ENCODE measurements around the gene COG1.

COG1 gene

DNA sequence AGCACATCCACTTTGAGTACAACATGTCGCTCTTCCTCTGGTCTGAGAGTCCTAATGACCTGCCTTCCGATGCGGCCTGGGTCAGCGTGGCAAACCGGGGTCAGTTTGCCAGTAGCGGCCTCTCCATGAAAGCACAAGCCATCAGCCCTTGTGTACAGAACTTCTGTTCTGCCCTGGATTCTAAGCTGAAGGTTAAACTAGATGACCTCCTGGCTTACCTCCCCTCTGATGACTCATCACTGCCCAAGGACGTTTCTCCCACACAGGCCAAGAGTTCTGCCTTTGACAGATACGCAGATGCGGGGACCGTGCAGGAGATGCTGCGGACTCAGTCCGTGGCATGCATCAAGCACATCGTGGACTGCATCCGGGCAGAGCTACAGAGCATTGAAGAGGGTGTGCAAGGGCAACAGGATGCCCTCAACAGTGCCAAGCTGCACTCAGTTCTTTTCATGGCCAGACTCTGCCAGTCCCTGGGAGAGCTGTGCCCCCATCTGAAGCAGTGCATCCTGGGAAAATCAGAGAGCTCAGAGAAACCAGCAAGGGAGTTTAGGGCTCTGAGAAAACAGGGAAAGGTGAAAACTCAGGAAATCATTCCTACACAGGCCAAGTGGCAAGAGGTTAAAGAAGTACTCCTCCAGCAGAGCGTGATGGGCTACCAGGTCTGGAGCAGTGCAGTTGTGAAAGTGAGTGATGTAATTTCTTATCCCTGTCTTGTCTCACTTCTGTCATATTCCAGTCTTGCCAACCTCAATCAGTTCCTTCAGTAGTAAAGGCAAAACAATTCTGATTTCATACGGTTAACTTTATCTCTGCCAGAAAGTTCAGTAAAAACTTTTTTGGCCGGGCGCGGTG is 8.6 kb downstream of the COG1 start:
- DNase-seq: no peak

DNA sequence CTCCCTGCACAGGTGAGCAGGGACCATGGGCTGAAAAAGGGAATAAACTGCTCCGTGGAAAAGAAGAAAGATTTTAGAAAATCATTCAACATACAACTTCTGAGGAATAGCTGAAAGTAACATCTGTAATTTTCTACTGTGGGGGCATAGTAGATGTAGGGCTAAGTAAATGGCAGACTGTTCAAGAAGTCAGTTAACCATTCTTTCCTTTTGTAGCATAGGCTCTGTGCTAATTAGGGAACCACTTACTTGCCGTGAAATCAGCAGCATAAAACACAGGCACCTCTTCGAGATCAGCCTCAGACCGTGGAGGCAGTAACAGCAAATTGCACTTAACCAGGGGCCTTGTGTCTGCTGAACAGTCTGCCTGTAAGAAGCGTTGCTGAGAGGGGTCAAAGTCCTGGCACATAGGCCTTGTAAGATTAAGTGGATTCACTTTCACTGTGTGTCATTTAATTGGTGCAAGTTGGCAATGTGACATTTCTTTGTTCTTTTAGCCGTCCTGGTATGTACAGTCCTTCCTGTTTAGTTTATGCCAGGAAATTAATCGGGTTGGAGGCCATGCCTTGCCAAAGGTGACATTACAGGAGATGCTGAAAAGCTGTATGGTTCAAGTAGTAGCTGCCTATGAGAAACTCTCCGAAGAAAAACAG is 10.4 kb downstream of the COG1 start:
- DNase-seq: no peak

DNA sequence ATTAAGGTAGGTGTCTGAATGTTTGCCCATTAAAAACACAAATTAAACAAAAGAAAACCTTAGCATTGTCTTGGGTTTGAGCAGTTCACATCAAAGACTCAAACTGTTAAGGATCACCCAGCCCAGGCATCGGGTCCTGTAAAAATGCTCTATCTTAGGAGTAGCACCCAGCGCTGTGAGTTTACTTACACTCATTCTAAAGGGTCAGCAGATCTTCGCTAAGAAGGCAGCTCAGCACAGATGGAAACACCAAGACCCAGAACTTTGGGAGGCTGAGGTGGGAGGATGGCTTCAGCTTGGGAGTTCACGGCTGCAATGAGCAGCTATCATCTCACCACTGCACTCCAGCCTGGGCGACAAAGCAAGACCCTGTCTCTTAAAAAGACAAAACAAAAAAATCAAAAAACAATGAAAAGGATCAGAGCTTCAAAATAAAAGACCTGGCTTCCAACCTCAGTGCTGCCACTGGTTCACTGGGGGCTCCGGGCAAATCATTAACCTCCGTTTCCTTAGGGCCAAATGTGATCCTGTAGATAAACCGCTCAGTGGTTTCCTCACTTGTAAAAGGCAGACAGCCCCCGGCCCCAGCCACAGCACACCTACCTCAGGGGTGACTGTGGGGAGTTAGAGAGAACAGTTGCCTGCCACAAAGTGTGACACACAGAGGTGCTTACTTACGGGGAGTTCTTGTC is 11.1 kb downstream of the COG1 start:
- no peak for DNase-seq

DNA sequence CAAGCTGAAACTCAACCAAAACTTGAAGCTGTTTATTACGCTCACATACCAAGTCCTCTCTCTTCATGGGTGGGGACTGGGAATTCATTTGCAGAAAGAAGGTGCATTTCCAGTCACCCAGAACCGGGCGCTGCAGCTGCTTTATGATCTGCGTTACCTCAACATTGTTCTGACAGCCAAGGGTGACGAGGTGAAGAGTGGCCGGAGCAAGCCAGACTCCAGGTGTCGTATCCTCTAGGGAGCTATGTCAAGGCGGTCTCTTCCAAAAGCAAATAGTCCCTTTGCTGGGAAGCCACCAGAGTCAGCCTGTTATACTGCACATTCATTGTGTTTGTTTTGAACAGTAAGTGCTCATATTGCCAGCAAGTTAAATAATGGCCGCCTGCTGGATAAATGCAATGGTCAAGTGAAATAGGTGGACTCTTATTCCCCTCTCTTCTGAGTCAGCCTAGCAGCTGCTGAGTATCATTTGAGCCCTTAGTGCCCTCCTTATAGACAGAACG is 12.7 kb downstream of the COG1 start:
- DNase-seq: peak; percentile 95

DNA sequence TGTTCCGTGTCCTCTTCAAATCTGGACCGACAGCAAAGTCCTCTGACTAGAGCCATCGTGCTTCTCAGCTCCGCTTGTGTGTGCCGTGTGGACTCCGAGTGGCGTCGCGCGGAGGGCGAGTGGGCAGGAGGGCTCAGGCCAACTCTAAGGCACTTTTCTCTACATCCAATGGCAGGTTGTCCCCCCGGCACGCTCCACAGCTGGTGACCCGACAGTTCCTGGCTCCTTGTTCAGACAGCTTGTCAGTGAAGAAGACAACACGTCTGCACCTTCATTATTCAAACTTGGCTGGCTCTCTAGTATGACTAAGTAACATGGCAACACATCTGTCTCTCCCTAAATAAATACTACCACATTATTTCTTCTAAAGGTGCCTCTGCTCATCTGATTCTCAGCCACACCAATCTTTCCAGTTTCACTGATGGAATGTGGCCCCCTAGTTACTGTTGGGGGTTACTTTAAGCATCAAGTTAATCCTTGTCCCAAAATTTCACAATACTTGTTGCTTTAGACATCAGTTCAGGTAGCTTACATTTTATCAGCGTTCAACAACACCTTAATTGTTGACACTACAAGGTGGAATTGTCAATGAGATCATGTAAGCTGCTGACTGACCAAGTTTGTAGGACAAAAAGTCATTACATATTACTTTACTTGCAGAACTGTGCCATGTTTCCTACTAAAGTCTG is 15.4 kb downstream of the COG1 start:
- DNase-seq: no peak

DNA sequence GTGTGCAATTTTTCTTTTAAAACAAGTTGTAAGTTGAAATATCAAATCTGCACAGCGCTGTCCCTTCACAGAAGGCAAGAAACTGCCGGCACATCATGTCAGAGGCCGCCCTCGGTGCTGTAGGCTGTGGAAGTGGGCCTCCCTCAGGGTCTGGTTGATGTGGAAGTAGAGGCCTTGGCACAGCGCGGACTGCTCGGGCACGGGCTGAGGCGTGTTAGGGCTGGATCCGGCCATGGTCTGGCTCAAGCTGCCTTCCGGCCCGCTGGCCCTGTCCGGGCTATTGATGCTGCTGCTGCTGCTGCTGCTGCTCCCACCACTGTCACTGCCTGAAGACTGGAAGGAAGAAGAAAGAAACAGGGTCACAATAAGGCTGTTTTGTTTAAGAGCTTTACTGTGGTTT is 16.6 kb downstream of the COG1 start:
- no peak for DNase-seq

DNA sequence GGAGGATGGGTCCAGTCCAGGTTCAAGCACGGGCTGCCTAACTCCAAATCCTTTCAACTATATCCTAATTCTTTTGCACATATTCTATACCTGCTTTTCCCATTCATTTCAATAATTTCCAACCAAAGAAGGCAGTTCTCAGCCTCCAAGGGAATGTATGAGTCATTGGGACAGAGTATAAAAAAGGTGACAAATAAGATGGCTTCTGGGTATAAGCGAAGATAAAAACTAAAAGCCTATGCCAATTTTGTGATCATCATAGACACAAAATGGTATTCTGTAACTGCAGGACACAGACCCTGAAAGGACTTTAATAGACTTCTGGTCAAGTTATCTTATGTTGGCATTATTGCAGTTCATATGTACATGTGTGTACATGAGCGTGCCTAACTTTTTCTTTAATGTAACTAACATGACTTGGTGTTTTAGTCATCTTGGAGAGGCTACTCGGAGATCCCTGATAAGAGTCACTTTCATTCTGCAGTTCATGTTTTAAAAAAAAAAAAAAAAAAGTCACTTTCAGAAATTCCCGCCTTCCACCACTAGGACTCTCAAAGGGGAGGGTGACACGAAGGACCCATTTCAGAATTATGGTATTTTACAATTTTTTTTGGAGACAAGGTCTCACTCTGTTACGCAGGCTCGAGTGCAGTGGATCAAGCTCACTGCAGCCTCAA is 17.3 kb downstream of the COG1 start:
- DNase-seq: no peak

DNA sequence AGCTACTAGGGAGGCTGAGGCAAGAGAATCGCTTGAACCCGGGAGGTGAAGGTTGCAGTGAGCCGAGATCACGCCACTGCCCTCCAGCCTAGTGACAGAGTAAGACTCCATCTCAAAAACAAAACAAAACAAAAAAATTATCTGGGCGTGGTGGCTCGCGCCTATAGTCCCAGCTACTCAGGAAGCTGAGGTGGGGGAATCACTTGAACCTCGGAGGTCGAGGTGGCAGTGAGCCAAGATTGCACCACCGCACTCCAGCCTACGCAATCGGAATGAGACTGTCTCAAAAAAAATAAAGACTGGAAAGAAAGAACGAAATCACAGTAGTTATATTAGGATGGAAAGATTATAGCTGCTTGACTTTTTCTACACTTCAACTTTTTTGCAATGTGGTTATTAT is 18.9 kb downstream of the COG1 start:
- DNase-seq: no peak

DNA sequence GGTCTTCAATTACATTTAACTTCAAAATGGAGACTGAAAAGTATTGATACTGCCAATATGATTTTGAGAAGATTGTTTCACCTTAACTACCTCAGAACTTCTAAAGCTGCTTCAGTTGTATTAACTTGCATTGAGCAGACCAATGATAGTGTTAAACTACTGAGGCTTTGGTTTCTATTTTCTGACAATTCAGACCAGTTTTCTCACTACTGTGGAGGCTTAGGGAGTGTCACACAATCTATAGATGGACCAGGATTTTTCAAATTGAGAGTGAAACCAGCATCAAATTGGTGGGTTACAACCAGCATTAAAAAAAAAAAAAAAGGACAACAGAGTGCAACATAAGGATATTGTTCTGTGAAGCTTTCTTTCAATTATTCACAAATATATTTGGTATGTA is 21.2 kb downstream of the COG1 start:
- no peak for DNase-seq

DNA sequence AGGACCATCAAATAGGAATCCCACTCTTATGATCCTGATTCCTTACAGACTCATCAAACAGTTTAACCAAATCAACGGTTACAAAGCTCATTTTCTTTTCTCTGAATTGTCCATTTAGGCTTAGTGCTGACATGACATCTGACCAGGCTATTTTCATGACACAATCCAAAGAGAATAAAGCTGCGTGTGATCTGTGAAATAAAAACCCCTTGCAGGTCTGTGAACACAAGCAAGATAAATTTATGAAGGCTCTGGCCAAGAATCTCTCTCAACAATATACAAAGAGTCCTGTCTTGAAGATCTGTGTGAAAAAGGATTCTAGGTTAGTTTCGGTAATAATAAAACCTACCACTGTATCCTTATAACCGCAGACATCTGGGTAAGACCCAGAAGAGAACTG is 22.0 kb downstream of the COG1 start:
- no peak for DNase-seq

DNA sequence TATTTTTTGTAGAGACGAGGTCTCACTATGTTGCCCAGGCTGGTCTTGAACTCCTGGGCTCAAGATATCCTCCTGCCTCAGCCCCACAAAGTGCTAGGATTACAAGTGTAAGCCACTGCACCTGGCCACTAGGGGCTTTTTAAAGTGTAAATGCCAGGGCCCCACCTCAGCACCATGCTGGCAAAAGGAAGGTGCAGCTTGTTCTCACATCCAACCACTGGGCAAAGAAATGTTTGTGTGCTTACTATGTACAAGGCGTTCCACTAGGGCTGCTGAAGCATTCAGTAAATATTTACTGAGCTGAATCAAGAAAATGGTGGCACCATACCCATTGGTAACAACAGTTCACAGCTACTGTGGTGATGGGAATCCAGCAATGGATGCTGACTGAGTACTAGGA is 22.6 kb downstream of the COG1 start:
- DNase-seq: peak; percentile 68

DNA sequence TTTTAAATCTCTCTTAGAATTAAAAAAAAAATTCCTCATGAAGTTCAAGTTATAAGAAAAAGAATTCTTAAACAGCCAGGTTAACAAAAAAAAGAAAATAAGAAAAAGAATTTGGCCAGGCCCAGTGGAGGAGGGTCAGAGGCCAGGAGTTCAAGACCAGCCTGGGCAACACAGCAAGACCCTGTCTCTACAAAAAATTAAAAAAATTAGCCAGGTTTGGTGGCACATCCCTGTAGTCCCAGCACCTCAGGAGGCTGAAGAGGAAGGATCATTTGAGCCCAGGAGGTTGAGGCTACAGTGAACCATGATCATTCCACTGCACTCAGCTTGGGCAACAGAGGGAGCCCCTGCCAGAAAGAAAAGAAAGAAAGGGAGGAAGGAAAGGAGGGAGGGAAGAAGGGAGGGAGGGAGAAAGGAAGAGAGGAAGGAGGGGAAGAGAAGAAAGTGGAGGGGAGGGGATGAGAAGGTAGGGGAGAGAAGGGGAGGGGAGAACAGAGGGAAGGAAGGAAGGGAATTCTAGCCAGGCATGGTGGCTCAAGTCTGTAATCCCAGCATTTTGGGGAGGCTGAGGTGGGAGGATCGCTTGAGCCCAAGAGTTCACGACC is 30.9 kb downstream of the COG1 start:
- DNase-seq: no peak

DNA sequence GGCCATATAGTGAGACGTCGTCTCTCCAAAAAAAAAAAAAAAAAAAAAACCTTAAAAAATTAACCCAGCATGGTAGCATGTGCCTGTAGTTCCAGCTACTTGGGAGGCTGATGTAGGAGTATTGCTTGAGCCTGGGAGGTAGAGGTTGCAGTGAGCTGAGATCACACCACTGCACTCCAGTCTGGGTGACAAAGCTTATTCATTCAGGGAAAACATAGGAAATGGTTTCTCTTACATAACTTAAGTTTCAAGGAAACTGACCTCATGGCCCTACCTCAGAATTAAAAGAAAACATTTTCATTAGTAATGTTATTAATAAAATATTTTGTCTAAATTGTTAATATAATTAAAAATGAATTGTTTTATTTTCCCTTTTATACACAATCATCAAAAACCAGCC is 31.4 kb downstream of the COG1 start:
- no peak for DNase-seq

DNA sequence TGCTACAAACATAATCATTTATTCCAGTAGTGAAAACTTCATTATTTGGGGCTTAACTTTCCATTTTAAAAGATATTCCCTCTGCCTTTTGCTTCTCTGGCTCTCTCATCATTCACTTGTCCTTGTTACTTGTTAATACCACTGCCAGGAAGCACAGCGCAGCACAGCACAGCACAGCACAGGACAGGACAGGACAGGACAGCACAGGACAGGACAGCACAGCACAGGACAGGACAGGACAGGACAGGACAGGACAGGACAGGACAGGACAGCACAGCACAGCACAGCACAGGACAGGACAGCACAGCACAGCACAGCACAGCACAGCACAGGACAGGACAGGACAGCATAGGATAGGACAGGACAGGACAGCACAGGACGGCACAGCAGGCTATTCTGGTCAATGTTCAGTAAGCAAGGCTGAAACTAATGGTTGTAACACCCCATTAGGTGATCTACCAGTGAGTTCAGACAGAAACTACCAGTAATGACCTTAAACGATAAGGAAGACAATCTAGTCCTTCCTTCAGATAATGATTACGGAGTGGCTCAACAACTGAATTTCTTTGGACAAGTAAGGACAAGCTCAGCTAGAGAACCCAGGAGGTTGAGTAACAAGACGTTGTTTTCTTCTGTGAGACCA is 31.9 kb downstream of the COG1 start:
- no peak for DNase-seq

DNA sequence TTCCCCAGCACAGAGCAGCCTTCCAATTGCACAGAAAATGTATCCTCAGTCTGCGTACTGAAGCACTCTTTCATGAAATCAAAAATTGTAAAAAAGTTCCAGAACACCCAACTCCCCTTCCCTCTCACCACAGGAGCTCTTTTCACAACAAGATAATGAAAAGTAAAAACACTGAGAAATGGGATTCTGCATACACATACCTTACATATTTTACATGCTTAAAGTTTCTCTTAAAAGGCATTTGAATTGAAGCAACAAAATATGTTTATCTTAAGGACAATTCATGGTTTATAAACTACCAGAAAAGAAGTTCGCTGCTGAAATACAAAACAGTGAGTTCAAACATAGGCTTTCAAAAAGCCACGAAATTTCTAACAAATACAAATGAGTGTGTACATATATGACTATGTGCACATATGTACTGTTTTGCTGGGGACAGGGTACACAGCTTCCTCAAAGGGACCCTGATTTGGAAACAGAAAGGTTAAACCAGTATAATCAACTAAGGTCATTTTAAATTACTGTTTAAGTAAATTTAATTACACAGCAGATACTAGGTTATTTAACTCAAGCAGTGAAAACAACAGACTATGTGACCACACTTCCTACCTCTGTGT is 33.8 kb downstream of the COG1 start:
- no peak for DNase-seq

DNA sequence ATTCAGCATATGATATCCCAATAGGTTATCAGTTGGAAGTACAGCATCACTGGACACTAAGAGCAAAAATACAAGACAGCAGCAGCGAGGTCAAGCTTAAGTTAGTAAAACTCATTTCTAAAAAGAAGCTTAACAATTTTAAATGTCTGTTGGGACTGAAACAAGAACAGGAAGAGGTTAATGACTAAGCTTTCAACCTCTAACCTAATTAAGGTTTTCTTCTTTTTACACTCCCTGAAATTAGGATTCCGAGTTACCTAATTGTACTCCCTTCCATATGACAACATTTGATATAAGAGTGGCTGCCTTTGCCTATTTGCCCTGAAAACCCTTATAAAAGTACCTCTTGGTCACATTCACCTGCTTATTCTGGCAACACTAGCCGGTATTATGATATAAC is 34.5 kb downstream of the COG1 start:
- DNase-seq: no peak

DNA sequence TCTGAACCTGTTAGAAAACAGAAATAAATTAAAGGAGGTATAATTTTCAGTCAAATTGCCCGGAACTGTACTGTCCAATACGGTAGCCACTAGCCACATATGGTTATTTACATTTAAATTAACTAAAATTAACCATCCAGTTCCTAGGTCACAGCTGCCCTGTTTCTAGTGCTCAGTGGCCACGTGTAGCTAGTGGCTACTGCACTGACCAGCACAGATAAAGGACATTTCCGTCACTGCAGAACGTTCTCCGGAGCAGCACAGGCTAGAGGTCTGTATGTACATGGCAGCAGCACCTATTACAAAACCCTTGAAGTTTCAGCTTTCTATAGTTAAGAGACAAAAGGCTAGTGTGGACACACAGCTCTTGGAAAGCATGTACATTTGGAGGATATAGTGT is 35.1 kb downstream of the COG1 start:
- DNase-seq: no peak

DNA sequence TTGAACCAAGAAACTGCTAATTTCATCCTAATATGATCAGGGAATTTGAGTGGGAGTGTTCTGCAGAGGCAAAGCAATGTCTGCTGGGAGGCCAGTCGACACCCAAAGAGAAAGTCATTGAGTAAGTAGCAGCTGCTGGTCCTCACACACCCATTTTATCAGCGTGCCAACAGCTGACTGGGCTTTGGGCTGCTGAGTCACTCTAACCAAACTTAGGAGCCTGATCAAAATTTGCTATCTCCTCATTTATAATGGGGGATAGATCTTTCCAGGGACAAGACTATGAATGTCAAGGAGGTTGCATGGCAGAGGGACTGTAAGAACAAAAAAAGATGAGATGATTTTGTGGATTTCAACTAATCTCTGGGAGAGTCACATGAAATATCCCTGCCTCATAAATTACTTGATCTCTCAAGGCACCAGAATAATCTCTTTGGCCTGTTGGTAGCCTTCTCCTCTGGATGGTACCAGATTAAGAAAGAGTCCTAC is 35.9 kb downstream of the COG1 start:
- DNase-seq: peak; percentile 53

DNA sequence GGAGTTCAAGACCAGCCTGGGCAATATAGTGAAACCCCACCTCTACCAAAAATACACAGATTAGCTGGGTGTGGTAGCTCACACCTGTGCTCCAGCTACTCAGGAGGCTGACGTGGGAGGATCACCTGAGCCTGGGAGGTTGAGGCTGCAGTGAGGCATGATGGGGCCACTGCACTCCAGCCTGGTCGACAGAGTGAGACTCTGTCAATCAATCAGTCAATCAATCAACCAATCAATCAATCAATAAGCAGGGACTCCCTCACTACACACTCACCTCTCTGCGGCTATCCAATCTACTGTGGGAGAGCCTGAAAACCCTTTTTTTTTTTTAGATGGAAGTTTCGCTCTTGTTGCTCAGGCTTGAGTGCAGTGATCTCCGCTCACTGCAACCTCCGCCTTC is 37.2 kb downstream of the COG1 start:
- DNase-seq: no peak

DNA sequence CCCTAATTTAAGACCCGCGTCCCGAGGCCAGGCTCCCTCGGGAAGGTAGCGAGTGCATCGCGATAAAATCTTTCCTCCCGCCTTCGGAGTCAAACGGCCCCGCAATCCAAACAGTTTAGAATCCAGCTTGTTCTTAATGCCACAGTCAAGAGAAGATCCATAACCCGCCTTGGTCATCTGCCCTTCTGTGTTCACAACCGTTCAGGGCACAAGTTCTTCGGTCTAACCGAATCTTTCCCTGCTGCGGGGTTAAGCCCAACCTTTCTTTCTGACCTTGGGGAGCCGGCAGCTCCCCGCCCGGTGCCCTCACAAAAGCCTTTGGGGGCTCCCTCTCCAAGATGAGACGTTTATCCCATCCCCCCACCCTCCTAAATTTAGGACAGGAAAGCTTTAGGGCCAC is 38.5 kb downstream of the COG1 start:
- DNase-seq: no peak
